HG03045 (cell line): Measurements from ENCODE around the gene GLTP.
"Not testable (repeated sequence)": the region's sequence is repeated elsewhere in the genome, so short reads cannot be mapped to it uniquely, and the experiment has no call there.

Experiments
- ATAC-seq: cut with Tn5 transposase; IDR thresholded peaks from one replicate; pipeline ENCODE4 v1.9.1; 2021; ENCODE audit warnings: mild to moderate bottlenecking, moderate library complexity; ENCODE audit not compliant: unreplicated experiment

Gene GLTP

GRCh38 chr12:109879351-109880042, 844 bp downstream of the GLTP start:
- no peak for ATAC-seq

DNA sequence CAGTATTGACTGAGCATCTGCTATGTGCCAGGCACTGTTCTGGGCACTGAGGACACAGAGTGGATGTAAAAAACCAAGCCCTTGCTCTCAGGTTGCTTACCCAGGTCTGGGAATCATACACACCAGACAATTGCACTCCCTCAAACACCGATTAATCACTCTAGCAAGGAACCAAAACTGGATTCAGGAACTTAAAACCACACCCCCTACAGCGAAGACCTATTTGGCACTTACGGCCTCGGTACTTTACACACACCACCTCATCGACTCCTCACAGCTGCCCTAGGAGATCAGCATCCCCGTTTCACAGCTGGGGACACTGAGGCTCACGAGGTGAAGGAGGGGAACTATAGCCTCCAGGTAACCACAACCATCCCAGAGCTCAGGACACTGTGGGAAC, 1.6 kb downstream of the GLTP start:
- ATAC-seq: no peak

- no peak for ATAC-seq
These were observed 2.1 kb downstream of the GLTP start for GRCh38 chr12:109878247-109878625.

- ATAC-seq: no peak
These were observed 2.7 kb downstream of the GLTP start for GRCh38 chr12:109877504-109878246.

- ATAC-seq: no peak
These were observed 3.9 kb downstream of the GLTP start for GRCh38 chr12:109876406-109876805.

DNA sequence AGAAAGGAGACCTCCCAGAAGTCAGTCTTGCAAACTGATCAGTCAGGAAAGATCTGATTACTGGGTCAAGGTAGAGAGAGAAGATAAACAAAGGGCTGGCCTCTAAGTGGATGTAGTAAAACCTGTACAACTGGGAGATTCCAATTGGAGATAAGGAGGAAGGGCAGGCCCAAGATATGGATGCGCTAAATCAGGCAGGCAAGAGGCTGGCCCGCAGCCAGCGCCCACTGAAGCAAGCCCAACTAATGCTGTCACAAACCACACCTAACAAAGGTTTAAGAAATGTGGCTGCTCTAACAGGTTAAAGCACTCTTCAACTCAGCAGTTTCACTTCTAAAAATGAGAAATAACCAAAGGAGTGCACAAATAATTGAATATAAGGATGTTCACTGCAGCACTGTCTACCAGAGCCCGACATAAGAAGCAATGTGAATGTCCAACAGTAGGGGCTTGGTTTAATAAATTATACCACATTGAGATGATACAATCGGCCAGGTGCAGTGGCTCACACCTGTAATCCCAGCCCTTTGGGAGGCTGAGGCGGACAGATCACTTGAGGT, 4.7 kb downstream of the GLTP start:
- no peak for ATAC-seq

- ATAC-seq: no peak
These were observed 6.7 kb downstream of the GLTP start for GRCh38 chr12:109873653-109874052.

GRCh38 chr12:109871668-109872314, 8.6 kb downstream of the GLTP start:
- ATAC-seq: no peak

DNA sequence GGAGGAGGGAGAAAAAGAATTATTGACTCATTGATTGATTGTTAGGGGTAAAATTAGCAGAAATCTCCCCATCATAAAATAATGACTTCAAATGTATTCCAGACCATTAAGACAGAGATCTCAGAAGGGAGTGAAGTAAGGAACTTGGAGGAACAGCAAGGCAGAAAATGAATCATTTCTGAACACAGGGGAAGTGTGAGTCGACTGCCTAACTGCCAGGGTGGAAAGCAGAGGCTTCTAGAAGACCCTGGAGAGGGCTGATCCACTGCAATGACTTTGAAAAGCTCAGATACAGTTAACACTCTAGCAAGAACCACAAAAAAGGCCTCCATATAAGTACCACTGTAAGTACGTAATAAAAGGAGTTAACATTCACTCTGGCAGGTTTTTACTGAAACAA, 9.7 kb downstream of the GLTP start:
- ATAC-seq: no peak

DNA sequence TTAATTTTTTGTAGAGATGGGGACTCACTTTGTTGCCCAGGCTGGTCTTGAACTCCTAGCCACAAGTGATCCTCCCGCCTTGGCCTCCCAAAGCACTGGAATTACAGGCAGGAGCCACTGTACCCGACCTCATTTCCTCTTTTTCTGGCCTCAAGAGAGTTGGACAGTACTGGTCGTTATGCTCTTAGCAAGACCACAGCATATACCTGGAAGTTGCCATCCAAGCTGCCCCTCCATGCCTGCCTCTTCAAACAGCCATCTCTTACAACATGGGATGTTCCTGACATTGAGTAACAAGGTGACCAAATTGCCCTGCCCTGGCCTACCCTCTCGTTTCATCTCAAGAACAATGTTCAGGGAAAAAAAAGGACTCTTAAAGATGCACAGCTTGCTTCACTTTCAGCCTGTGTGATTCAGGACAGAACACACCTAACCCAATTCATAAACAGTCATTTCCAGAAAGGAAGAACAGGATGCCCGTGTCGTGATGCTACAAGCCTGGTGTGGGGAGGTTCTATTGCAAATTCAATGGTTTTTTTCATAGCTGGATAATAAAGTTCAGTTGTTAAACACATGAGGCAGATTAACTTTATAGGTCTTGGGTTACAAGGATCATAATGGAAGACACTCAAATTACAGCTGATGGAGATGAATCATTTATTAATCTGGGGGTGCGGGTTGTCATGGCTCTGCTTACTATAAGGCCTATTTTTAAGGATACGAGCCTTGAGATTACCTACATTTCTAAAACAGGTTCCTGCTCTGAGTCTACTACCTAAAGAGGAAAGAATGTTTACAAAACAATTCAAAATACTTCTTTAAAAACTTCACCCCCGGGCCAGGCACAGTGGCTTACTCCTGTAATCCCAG, 11.9 kb downstream of the GLTP start:
- ATAC-seq: no peak

DNA sequence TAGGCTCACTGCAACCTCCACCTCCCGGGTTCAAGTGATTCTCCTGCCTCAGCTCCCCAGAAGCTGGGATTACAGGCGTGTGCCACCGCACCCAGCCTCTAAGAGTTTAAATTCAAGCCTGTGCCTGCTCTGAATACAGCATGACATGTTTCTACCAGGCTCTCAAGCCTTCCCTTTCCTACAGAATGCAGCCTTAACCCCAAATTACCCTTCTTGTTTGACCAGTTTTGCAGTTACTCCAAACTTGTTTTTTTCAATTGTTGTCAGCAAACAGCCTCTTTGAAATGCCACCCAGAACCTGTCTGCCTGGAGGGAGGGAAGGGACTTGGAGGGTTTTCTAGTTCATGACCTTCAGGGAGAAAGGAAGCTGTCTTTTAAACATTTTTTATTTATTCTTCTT, 15.4 kb downstream of the GLTP start:
- no peak for ATAC-seq

GRCh38 chr12:109863847-109864712, 16.3 kb downstream of the GLTP start:
- no peak for ATAC-seq

DNA sequence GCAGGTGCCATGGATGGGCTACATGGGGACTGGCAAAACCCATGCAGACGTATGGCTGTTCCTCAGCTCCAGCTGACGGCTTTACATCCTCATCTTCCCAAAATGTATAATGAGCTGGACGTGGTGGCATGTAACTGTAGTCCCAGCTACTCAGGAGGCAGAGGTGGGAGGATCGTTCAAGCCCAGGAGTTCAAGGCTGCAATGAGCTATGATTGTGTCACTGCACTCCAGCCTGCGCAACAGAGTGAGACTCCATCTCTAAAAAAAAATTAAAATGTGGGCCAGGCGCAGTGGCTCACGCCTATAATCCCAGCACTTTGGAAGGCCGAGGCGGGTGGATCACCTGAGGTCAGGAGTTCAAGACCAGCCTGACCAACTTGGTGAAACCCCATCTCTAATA, 17.9 kb downstream of the GLTP start:
- ATAC-seq: not testable (repeated sequence)

- no peak for ATAC-seq
These were observed 18.5 kb downstream of the GLTP start for GRCh38 chr12:109861689-109862314.

DNA sequence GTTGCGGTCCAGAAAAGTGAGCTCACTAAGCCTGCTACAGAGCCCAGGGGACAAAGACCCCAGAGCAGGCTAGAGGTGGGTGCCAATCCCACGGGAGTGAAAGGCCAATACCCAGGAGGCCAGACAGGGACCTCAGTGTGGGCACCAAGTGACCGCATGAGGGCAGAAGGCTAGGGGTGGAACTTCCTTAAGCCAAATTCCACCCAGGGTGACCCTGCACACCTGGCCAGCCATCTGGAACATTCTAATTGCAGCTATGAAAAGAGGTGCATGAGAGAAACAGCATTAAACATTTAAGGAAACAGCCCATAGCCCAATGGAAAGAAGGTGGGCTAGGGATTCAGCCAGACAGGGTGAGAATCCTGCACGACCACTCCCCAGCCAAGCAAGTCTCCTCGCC, 19.4 kb downstream of the GLTP start:
- no peak for ATAC-seq

DNA sequence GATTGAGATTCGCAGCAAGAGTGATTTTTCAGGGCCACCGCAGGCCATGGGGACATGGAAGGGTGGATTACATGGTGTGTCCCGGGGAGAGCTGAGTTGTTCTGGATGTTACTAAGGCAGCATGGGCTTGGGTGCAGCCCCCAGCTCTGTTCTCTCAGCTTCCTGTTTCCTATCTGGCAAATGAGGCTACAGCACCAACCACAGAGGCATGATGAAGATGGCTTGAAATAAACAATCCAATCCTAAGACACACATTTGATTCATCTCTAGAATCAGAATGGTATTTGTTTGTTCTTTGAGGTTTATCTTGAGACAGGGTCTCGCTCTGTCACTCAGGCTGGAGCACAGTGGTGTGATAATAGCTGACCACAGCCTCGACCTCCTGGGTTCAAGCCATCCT, 21.6 kb downstream of the GLTP start:
- ATAC-seq: no peak

- ATAC-seq: no peak
These were observed 22.6 kb downstream of the GLTP start for GRCh38 chr12:109857715-109858114.

DNA sequence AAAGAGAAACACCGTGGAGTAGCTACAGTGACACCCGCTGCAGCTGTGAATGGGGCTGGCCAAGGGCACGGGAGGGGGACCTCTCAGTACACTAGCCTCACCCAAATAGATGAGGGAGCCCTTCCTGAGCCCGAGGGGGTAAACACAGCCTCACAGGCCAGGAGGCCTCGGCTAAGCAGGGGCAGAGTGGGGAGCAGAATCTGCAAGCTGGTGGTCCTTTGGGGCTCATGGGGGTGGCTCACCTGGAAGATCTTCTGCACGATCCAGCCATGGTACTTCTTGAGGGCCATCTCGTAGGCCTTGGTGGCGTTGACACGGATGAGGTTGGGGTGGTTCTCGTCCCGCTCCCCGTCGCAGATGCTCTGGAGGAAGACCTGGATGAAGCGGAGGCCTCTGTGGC, 25.0 kb downstream of the GLTP start:
- no peak for ATAC-seq

DNA sequence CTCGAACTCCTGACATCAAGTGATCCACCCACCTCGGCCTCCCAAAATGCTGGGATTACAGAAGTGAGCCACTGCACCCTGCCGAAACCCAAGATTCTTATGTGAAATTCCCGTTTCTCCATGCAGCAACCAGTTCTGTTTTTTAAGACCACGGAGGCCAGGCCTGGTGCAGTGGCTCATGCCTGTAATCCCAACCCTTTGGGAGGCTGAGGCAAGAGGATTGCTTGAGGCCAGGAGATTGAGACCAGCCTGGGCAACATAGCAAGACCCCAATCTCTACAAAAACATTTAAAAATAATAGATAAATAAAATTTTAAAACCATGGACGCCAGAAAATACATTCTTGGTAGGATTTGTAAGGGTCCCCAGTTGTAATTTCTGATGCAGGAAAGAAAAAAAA, 29.8 kb downstream of the GLTP start:
- not testable (repeated sequence) for ATAC-seq
